Spleen (tissue), 7 donors: ENCODE data around the gene ANP32B.

Source experiments
- CTCF ChIP-seq, 11 experiments: fragments of 200-600 bp in 7 of 11; fragments of 450-650 bp in 4 of 11; sonication (generic) in 4 of 11; IDR thresholded peaks in 8 of 11; conservative IDR thresholded peaks in 3 of 11; 1 replicate in 7 of 11; 2 replicates in 4 of 11; pipeline versions ENCODE4 v1.4.0 to v1.8.0; 2016 to 2021; ENCODE audit warnings: antibody characterized with exemption in 11 of 11, inconsistent platforms in 4 of 11, mild to moderate bottlenecking in 1 of 11
- POLR2A ChIP-seq, 3 donors: fragments of 450-650 bp; IDR thresholded peaks; one replicate each; pipeline ENCODE4 v1.5.1; 2017; ENCODE audit warnings: antibody characterized with exemption in 3 of 3, mild to moderate bottlenecking in 1 of 3
- POLR2AphosphoS5 ChIP-seq, 3 donors: sonication (generic); formaldehyde crosslinking; IDR thresholded peaks; one replicate each; pipeline ENCODE4 v1.5.1; 2017; ENCODE audit warnings: antibody characterized with exemption in 3 of 3
- donor health status: DM: no; HTN: no; CAD: no; lungs with moderate emphysema.
- donor health status: DM: no; HTN: no; CAD: no.
- donor health status: DM: no; HTN: no; CAD: no.

GRCh38 chr9:97963232-97963631, 19.9 kb upstream of the ANP32B start:
- TF ChIP-seq POLR2A (IDR thresholded peaks at IDR 0.05) (no peak), CTCF (IDR thresholded peaks at IDR 0.05 in 8 of 11, conservative IDR thresholded peaks at IDR 0.05 in 3 of 11) (no peak), POLR2AphosphoS5 (IDR thresholded peaks at IDR 0.05) (no peak)
